BLaER1 (cell line): ENCODE results near the gene UBE2V1.
"Not testable (repeated sequence)": the region's sequence is repeated elsewhere in the genome, so short reads cannot be mapped to it uniquely, and the experiment has no call there.

Source experiments
- H3K27ac ChIP-seq: shearing (Covaris generic); formaldehyde crosslinking; 2 replicates; pipeline ENCODE4 v1.8.1; 2022
- H3K27me3 ChIP-seq: shearing (Covaris generic); formaldehyde crosslinking; 2 replicates; pipeline ENCODE4 v1.8.1; 2022
- H3K36me3 ChIP-seq: shearing (Covaris generic); formaldehyde crosslinking; 2 replicates; pipeline ENCODE4 v1.8.1; 2022
- H3K4me1 ChIP-seq: shearing (Covaris generic); formaldehyde crosslinking; 2 replicates; pipeline ENCODE4 v1.8.1; 2022
- H3K4me2 ChIP-seq: shearing (Covaris generic); formaldehyde crosslinking; 2 replicates; pipeline ENCODE4 v1.8.1; 2022
- H3K4me3 ChIP-seq: shearing (Covaris generic); formaldehyde crosslinking; 2 replicates; pipeline ENCODE4 v1.8.1; 2022
- H3K9ac ChIP-seq: shearing (Covaris generic); formaldehyde crosslinking; 2 replicates; pipeline ENCODE4 v1.8.1; 2022
- H3K9me3 ChIP-seq: shearing (Covaris generic); formaldehyde crosslinking; 2 replicates; pipeline ENCODE4 v1.8.1; 2022
- H4K20me1 ChIP-seq: shearing (Covaris generic); formaldehyde crosslinking; 2 replicates; pipeline ENCODE4 v1.8.1; 2022
- Cebpa-rat ChIP-seq: shearing (Covaris generic); IDR thresholded peaks from 2 replicates; pipeline ENCODE4 v1.8.1; 2022

Gene UBE2V1

GRCh38 chr20:50089787-50090177, 23.2 kb downstream of the UBE2V1 start:
- Histone ChIP-seq H3K36me3 (peaks cover 64% of the 10 kb centered on the region), H3K4me3 (no peak overlapping the region), H3K9ac (no peak overlapping the region), H3K4me1 (peaks cover 29% of the 10 kb centered on the region), H3K9me3 (no peaks in the 10 kb centered on the region), H4K20me1 (peaks cover 73% of the 10 kb centered on the region), H3K27ac (no peak overlapping the region), H3K27me3 (no peaks in the 10 kb centered on the region), H3K4me2 (no peak overlapping the region)
- TF ChIP-seq Cebpa-rat: no peak

- Histone ChIP-seq H3K36me3 (peaks cover 59% of the 10 kb centered on the region), H3K27me3 (no peaks in the 10 kb centered on the region), H3K4me1 (peaks cover 32% of the 10 kb centered on the region), H3K27ac (no peak overlapping the region), H3K9ac (no peak overlapping the region), H3K4me3 (no peak overlapping the region), H4K20me1 (peaks cover 68% of the 10 kb centered on the region), H3K9me3 (no peaks in the 10 kb centered on the region), H3K4me2 (no peak overlapping the region)
- no peak for TF ChIP-seq Cebpa-rat
Measured at GRCh38 chr20:50089140-50089786, 23.7 kb downstream of the UBE2V1 start.

GRCh38 chr20:50088022-50088421, 24.9 kb downstream of the UBE2V1 start:
- H3K4me2 ChIP-seq: no peak overlapping the region

GRCh38 chr20:50085481-50086365, 27.2 kb downstream of the UBE2V1 start:
- H3K9ac ChIP-seq: peak overlapping the region; percentile 63
- H3K4me2 ChIP-seq: peak overlapping the region; percentile 87
- peak overlapping the region; percentile 74 for H3K27ac ChIP-seq

More at GRCh38 chr20:50088022-50088421, 24.9 kb downstream of the UBE2V1 start:
- Histone ChIP-seq H3K4me3 (no peak overlapping the region), H3K36me3 (peaks cover 58% of the 10 kb centered on the region), H4K20me1 (peaks cover 66% of the 10 kb centered on the region), H3K9me3 (no peaks in the 10 kb centered on the region), H3K4me1 (peaks cover 32% of the 10 kb centered on the region), H3K9ac (no peak overlapping the region), H3K27ac (no peak overlapping the region), H3K27me3 (no peaks in the 10 kb centered on the region)
- TF ChIP-seq Cebpa-rat: no peak

GRCh38 chr20:50085146-50085480, 27.8 kb downstream of the UBE2V1 start:
- Histone ChIP-seq H3K4me2 (peak overlapping the region; percentile 87), H3K4me1 (peaks cover 34% of the 10 kb centered on the region), H3K9me3 (no peaks in the 10 kb centered on the region), H3K27me3 (no peaks in the 10 kb centered on the region), H3K9ac (peak overlapping the region; percentile 63; the same call in 1 of the 2 replicates), H3K27ac (peak overlapping the region; percentile 55; the same call in 1 of the 2 replicates), H4K20me1 (peaks cover 37% of the 10 kb centered on the region), H3K4me3 (no peak overlapping the region), H3K36me3 (peaks cover 53% of the 10 kb centered on the region)
- no peak for TF ChIP-seq Cebpa-rat

More at GRCh38 chr20:50085481-50086365, 27.2 kb downstream of the UBE2V1 start:
- TF ChIP-seq Cebpa-rat: no peak
- Histone ChIP-seq H3K36me3 (peaks cover 54% of the 10 kb centered on the region), H3K27me3 (no peaks in the 10 kb centered on the region), H3K4me1 (peaks cover 32% of the 10 kb centered on the region), H4K20me1 (peaks cover 43% of the 10 kb centered on the region), H3K9me3 (no peaks in the 10 kb centered on the region), H3K4me3 (peak overlapping the region; percentile 40)

GRCh38 chr20:50083034-50083433, 29.9 kb downstream of the UBE2V1 start:
- Histone ChIP-seq H3K4me2 (no peak overlapping the region), H4K20me1 (peaks cover 17% of the 10 kb centered on the region), H3K27me3 (no peaks in the 10 kb centered on the region), H3K4me3 (no peak overlapping the region), H3K4me1 (peaks cover 42% of the 10 kb centered on the region), H3K36me3 (peaks cover 36% of the 10 kb centered on the region), H3K9me3 (no peaks in the 10 kb centered on the region), H3K9ac (no peak overlapping the region), H3K27ac (no peak overlapping the region)
- no peak for TF ChIP-seq Cebpa-rat

- not testable (repeated sequence) for H3K4me2 ChIP-seq, H3K9me3 ChIP-seq, H3K27me3 ChIP-seq, H3K27ac ChIP-seq, H3K9ac ChIP-seq, H3K4me3 ChIP-seq
- Histone ChIP-seq H3K4me1 (peaks cover 36% of the 10 kb centered on the region), H4K20me1 (peaks cover 10% of the 10 kb centered on the region), H3K36me3 (peaks cover 30% of the 10 kb centered on the region)
Measured at GRCh38 chr20:50082056-50082455, 30.9 kb downstream of the UBE2V1 start.

- Histone ChIP-seq H3K4me2 (no peak overlapping the region), H3K27ac (no peak overlapping the region), H3K4me3 (no peak overlapping the region), H3K9ac (no peak overlapping the region), H3K9me3 (no peaks in the 10 kb centered on the region), H3K36me3 (peaks cover 24% of the 10 kb centered on the region), H3K27me3 (no peaks in the 10 kb centered on the region), H4K20me1 (no peaks in the 10 kb centered on the region), H3K4me1 (peaks cover 10% of the 10 kb centered on the region)
- no peak for TF ChIP-seq Cebpa-rat
Measured at GRCh38 chr20:50077818-50078601, 34.9 kb downstream of the UBE2V1 start.

GRCh38 chr20:50073500-50073899, 39.5 kb downstream of the UBE2V1 start:
- peaks cover 14% of the 10 kb centered on the region for H3K4me1 ChIP-seq
- H3K27me3 ChIP-seq: no peaks in the 10 kb centered on the region
- no peak overlapping the region for H3K4me3 ChIP-seq
- H3K9ac ChIP-seq: no peak overlapping the region
- H3K4me2 ChIP-seq: no peak overlapping the region
- no peak for TF ChIP-seq Cebpa-rat
- no peaks in the 10 kb centered on the region for H3K9me3 ChIP-seq
- no peaks in the 10 kb centered on the region for H4K20me1 ChIP-seq
- no peaks in the 10 kb centered on the region for H3K36me3 ChIP-seq
- no peak overlapping the region for H3K27ac ChIP-seq
